Measurements from ENCODE around the gene CNTN5.

Gene CNTN5

DNA sequence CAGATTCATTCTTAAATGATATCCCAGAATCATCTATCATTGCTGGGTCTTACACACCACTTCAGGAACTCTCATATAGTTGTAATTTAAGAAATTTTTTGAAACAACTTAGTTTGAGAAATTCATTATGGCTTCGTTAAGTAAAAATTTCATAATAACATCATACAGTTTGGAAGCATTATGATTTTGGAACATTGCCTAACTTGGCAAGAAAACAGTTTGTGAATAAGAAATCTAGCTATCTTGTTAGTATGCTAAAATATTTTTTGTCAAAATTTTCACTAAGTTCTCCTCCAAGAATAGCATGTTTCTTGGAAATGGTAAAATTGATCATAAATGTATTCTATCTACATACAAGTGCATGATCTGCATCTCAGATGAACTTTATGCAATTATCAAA is 217.7 kb downstream of the CNTN5 start:
- TF ChIP-seq, protein P1, sequence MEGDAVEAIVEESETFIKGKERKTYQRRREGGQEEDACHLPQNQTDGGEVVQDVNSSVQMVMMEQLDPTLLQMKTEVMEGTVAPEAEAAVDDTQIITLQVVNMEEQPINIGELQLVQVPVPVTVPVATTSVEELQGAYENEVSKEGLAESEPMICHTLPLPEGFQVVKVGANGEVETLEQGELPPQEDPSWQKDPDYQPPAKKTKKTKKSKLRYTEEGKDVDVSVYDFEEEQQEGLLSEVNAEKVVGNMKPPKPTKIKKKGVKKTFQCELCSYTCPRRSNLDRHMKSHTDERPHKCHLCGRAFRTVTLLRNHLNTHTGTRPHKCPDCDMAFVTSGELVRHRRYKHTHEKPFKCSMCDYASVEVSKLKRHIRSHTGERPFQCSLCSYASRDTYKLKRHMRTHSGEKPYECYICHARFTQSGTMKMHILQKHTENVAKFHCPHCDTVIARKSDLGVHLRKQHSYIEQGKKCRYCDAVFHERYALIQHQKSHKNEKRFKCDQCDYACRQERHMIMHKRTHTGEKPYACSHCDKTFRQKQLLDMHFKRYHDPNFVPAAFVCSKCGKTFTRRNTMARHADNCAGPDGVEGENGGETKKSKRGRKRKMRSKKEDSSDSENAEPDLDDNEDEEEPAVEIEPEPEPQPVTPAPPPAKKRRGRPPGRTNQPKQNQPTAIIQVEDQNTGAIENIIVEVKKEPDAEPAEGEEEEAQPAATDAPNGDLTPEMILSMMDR (IDR thresholded peaks at IDR 0.05; ENCODE audit: extremely low read depth, missing control alignments) = no peak
- no peak for DNase-seq (ENCODE audit: low spot score)

DNA sequence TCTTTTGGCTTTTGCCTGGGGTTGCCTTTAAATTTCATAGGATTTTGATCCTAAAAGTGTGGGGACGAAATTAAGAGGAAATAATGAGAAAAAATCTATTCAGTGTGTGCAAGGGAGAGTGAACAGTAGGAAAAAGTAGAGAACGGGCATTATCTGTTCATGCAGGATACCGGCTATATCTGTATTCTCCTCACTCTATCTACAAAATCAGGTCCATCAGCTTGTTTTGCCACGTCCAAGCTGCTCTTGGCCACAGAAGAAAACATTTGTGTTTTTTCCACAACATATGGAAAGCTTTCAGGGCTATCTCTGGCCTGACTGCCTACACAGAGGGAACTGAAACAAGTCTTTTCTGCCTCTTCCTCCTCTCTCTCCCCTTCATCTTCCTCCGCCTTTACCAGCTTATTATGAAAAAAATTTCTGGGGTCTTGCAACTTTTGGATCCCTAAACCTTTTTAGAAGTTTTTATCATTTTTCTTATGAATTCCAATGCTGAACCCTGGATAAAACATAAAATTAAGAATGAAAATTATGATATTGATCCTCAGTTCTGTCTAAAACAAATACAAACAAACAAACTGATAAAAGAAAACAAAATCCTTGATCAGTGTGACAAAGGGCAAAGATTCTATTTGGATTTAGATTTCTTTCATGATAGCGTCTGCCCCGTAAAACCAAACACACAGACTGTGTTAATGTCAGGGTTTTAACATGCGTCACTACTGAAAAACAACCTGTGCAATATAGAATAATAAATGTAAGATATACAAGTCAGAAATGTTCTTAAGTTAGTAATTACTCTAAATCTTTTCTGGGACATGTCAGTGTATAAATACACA is 219.7 kb downstream of the CNTN5 start:
- no peak for DNase-seq (ENCODE audit: low spot score)
- TF ChIP-seq, protein P1 (IDR thresholded peaks at IDR 0.05; ENCODE audit: extremely low read depth, missing control alignments) = no peak

DNA sequence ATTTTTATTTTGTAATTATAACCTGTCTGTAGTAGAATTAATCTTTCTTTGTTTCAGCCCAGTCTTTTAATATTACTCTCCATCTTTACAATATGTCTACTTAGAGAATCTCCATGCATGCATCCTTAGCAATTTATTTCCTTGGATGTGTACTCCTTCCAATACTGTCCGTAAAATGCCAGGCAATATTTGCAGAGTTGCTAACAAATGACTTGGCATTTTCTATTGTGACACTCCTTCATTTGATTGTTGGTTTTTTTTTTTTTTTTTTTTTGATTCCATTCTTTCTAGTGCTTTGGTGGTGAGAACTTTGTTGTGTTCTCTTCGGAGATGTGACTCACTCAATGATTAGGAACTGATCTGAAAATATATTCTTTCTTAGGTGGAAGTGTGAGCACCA is 220.3 kb downstream of the CNTN5 start:
- DNase-seq (ENCODE audit: low spot score) = no peak
- TF ChIP-seq, protein P1 (IDR thresholded peaks at IDR 0.05; ENCODE audit: extremely low read depth, missing control alignments) = no peak

DNA sequence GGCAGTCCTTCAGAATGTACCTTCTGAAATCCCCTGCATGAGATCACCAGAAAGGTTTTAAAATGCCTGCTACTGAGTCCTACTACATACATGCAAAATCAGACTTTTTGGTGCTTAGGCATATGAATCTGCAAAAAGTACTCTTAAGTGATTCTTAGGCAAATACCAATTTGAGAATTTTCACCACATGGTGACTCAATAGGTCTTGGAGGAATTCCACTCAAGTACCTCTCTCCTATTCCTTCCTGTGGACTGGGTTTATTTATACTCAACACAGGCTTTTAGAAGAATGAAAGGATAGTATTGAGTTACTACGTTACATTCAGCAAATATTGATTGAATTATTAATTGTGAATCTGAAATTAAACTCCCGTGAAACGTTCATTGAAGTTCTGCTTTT is 223.9 kb downstream of the CNTN5 start:
- no peak for DNase-seq (ENCODE audit: low spot score)

DNA sequence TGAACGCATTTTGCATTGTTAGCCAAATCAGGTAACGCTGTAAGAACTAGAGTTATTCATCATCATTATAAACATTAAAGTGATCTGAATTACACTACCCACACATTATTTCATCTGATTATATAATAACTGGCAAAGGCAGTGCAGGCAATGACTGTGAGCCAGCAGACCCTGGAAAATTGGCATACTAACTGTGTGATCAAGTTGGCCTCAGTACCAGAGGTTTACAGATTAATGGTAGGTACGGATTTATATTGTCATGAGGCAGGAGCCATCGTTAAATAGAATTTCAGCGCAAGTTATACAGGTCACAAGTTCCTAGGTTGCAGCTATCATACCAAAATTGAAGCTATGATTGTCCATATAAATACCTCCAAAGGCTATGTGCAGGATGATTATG is 225.4 kb downstream of the CNTN5 start:
- TF ChIP-seq, protein P1 (IDR thresholded peaks at IDR 0.05; ENCODE audit: extremely low read depth, missing control alignments) = no peak
- no peak for DNase-seq (ENCODE audit: low spot score)

More for the DNA sequence above, 223.9 kb downstream of the CNTN5 start:
- TF ChIP-seq, protein P1 (IDR thresholded peaks at IDR 0.05; ENCODE audit: extremely low read depth, missing control alignments) = no peak

DNA sequence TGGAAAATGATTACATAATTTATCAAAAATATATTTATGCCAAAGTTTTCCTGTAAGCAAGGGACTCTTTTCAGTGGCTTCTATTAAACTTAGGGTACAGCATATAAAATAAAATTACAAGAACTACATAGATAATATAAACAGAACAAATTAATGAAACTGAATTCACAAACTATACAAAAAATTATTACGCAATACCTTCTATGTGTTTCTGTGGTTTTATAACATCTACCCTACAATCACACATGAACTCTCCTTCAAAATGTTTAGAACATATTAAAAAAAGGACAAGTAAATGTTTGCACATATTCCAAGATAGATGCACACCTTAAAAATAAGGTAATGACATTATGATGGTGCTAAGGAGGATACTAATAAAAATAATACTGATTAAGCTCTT is 235.9 kb downstream of the CNTN5 start:
- TF ChIP-seq, protein P1 (IDR thresholded peaks at IDR 0.05; ENCODE audit: extremely low read depth, missing control alignments) = no peak
- no peak for DNase-seq (ENCODE audit: low spot score)

DNA sequence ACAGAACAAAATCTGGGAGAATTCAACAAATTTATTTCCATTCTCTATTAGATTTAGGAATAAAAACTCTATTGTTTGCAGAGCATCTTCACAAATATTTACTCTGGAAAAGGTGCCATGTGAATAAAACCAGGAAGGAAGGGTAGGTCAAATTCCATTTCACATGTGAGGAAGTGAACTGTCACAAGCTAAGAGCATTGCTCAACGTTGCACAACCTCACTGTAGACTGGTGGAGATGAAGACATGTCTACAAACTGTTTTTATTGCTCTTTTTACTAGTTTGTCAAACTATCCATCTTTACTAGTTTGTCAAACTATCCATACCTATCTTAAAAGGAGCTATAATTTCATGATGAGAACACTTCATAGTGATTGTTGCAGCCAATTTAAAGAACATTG is 236.4 kb downstream of the CNTN5 start:
- no peak for DNase-seq (ENCODE audit: low spot score)
- TF ChIP-seq, protein P1 (IDR thresholded peaks at IDR 0.05; ENCODE audit: extremely low read depth, missing control alignments) = no peak
